ENCODE measurements around the gene ORM2. TPM values are rescaled to one million over a fixed set of nuclear protein-coding genes. Genes with fewer than 3 reads are reported as not detected.

ORM2 gene
- total RNA-seq, 4 donors from 2014 or later, result 6.3 to 15.6 TPM; not detected in 2

- no peak for ATAC-seq
- H3K4me1 ChIP-seq, result peaks cover 0 to 5% of the 10 kb centered on the region in 2 donors
- TF ChIP-seq CTCF (IDR thresholded peaks at IDR 0.05 in 4 of 5, conservative IDR thresholded peaks at IDR 0.05 in 1 of 5) (no peak), POLR2A (IDR thresholded peaks at IDR 0.05) (no peak)
These were observed 39.8 kb downstream of the ORM2 start for GRCh38 chr9:114369216-114370130.

GRCh38 chr9:114370251-114370967 lies 40.7 kb downstream of the ORM2 start:
- in situ Hi-C loops (cut with MboI; ENCODE audit: low sequenced_read_pairs in 4 of 4) (no loop called here), intact Hi-C loops (cut with DNase I; ENCODE audit: low total_unique reads) (no loop called here)
- ATAC-seq, result no peak
- Histone ChIP-seq H3K9me3 (no peaks in the 10 kb centered on the region), H3K4me1 (peaks cover 0 to 5% of the 10 kb centered on the region in 2 donors), H3K4me3 (no peak overlapping the region), H3K27ac (no peak overlapping the region), H3K36me3 (no peaks in the 10 kb centered on the region), H3K27me3 (no peaks in the 10 kb centered on the region)
- TF ChIP-seq POLR2A (IDR thresholded peaks at IDR 0.05) (no peak), CTCF (IDR thresholded peaks at IDR 0.05 in 4 of 5, conservative IDR thresholded peaks at IDR 0.05 in 1 of 5) (no peak)
- no peak for DNase-seq

More at GRCh38 chr9:114369216-114370130, 39.8 kb downstream of the ORM2 start:
- Histone ChIP-seq H3K9me3 (no peaks in the 10 kb centered on the region), H3K27me3 (no peaks in the 10 kb centered on the region), H3K4me3 (no peak overlapping the region), H3K27ac (no peak overlapping the region), H3K36me3 (no peaks in the 10 kb centered on the region)
- intact Hi-C loops (cut with DNase I; ENCODE audit: low total_unique reads), result no loop called here
- in situ Hi-C loops (cut with MboI; ENCODE audit: low sequenced_read_pairs in 4 of 4), result no loop called here
- DNase-seq, result no peak

- H3K36me3 ChIP-seq, result no peaks in the 10 kb centered on the region
- peaks cover 0 to 5% of the 10 kb centered on the region in 2 donors for H3K4me1 ChIP-seq
- intact Hi-C loops (cut with DNase I; ENCODE audit: low total_unique reads), result no loop called here
- TF ChIP-seq POLR2A (IDR thresholded peaks at IDR 0.05), result no peak
- no peak overlapping the region for H3K4me3 ChIP-seq
- no peaks in the 10 kb centered on the region for H3K9me3 ChIP-seq
- in situ Hi-C loops (cut with MboI; ENCODE audit: low sequenced_read_pairs in 4 of 4), result no loop called here
- no peak overlapping the region for H3K27ac ChIP-seq
- ATAC-seq (no peak), DNase-seq (no peak)
- no peaks in the 10 kb centered on the region for H3K27me3 ChIP-seq
These were observed 41.3 kb downstream of the ORM2 start for GRCh38 chr9:114370968-114371320.

GRCh38 chr9:114371343-114371944 lies 41.8 kb downstream of the ORM2 start:
- Histone ChIP-seq H3K4me1 (peaks cover 0 to 5% of the 10 kb centered on the region in 2 donors), H3K27me3 (no peaks in the 10 kb centered on the region), H3K36me3 (no peaks in the 10 kb centered on the region), H3K4me3 (no peak overlapping the region), H3K9me3 (no peaks in the 10 kb centered on the region), H3K27ac (no peak overlapping the region)
- intact Hi-C loops (cut with DNase I; ENCODE audit: low total_unique reads), result no loop called here
- no peak for ATAC-seq
- no peak for DNase-seq
- in situ Hi-C loops (cut with MboI; ENCODE audit: low sequenced_read_pairs in 4 of 4), result no loop called here
- TF ChIP-seq POLR2A (IDR thresholded peaks at IDR 0.05) (no peak), CTCF (IDR thresholded peaks at IDR 0.05 in 4 of 5, conservative IDR thresholded peaks at IDR 0.05 in 1 of 5) (no peak)
